Astrocyte (in vitro differentiated cells and primary cell): ENCODE results near the gene UQCC5. TPM values are rescaled to one million over a fixed set of nuclear protein-coding genes. Genes with fewer than 3 reads are reported as not detected.
A peak's percentile ranks its signal among the peaks of the same experiment; 100 is the strongest.

Experiments used
- DNase-seq: peaks from one replicate; pipeline ENCODE4 v3.0.0-alpha.2; 2010; ENCODE audit warnings: low read depth
- FAIRE-seq: peaks from 2 replicates; lab custom pipeline; 2011; peaks lifted over from hg19 to GRCh38; lab: Jason Lieb, UNC
- H2AFZ ChIP-seq: 2 replicates; pipeline ENCODE4 v1.6.0; 2012; ENCODE audit warnings: low read depth, low read length, inconsistent platforms
- H3K27ac ChIP-seq: 2 replicates; pipeline ENCODE4 v1.5.1; 2011; ENCODE audit warnings: low read depth, low read length, inconsistent platforms
- H3K27me3 ChIP-seq: 2 replicates; pipeline ENCODE4 v1.6.0; 2011; ENCODE audit warnings: low read length, inconsistent platforms; ENCODE audit not compliant: insufficient read depth
- H3K36me3 ChIP-seq: 2 replicates; pipeline ENCODE4 v1.5.1; 2011; ENCODE audit warnings: low read length, inconsistent platforms; ENCODE audit not compliant: insufficient read depth
- H3K4me1 ChIP-seq: 2 replicates; pipeline ENCODE4 v1.5.1; 2011; ENCODE audit warnings: low read length, inconsistent platforms; ENCODE audit not compliant: insufficient read depth
- H3K4me2 ChIP-seq: 2 replicates; pipeline ENCODE4 v1.6.0; 2012; ENCODE audit warnings: low read length, inconsistent platforms
- H3K4me3 ChIP-seq: 2 replicates; pipeline ENCODE4 v1.5.1; 2011; ENCODE audit warnings: low read depth, mild to moderate bottlenecking, low read length, inconsistent platforms; ENCODE audit not compliant: insufficient read depth
- H3K79me2 ChIP-seq: 2 replicates; pipeline ENCODE4 v1.6.0; 2012; ENCODE audit warnings: mild to moderate bottlenecking, low read length, inconsistent platforms; ENCODE audit not compliant: insufficient read depth
- H3K9ac ChIP-seq: 2 replicates; pipeline ENCODE4 v1.6.0; 2012; ENCODE audit warnings: mild to moderate bottlenecking, low read length, inconsistent platforms
- H3K9me3 ChIP-seq: 2 replicates; pipeline ENCODE4 v1.5.1; 2012; ENCODE audit warnings: low read depth, mild to moderate bottlenecking, low read length, inconsistent platforms; ENCODE audit not compliant: insufficient read depth
- H4K20me1 ChIP-seq: 2 replicates; pipeline ENCODE4 v1.6.0; 2012; ENCODE audit warnings: low read length, inconsistent platforms; ENCODE audit not compliant: insufficient read depth
- H3K27ac Mint-ChIP-seq: one replicate; pipeline ENCODE4 v1.8.0; 2021; ENCODE audit warnings: mild to moderate bottlenecking, mixed read lengths; ENCODE audit not compliant: unreplicated experiment
- H3K27me3 Mint-ChIP-seq: one replicate; pipeline ENCODE4 v1.8.0; 2021; ENCODE audit warnings: low read depth, mixed read lengths; ENCODE audit not compliant: unreplicated experiment
- H3K36me3 Mint-ChIP-seq: one replicate; pipeline ENCODE4 v1.8.0; 2021; ENCODE audit warnings: low read depth, mixed read lengths; ENCODE audit not compliant: unreplicated experiment
- H3K4me1 Mint-ChIP-seq: one replicate; pipeline ENCODE4 v1.8.0; 2021; ENCODE audit warnings: low read depth, mixed read lengths; ENCODE audit not compliant: unreplicated experiment
- H3K4me3 Mint-ChIP-seq: one replicate; pipeline ENCODE4 v1.8.0; 2021; ENCODE audit warnings: mild to moderate bottlenecking, moderate library complexity, mixed read lengths; ENCODE audit not compliant: unreplicated experiment
- H3K9me3 Mint-ChIP-seq: one replicate; pipeline ENCODE4 v1.8.0; 2021; ENCODE audit warnings: mild to moderate bottlenecking, mixed read lengths; ENCODE audit not compliant: unreplicated experiment
- EZH2 ChIP-seq: IDR thresholded peaks from 2 replicates; pipeline ENCODE4 v1.6.1; 2012; ENCODE audit warnings: mild to moderate bottlenecking, low read length, inconsistent platforms; ENCODE audit not compliant: insufficient read depth
- total RNA-seq: library from RNA; stranded (reverse); gene quantifications from 2 replicates; pipeline ENCODE4 v1.2.1, GENCODE V29; 2021
- TF ChIP-seq, protein P1 (sequence below): IDR thresholded peaks from 2 replicates; pipeline ENCODE4 v1.5.1; 2011; ENCODE audit warnings: low read depth, mild to moderate bottlenecking, inconsistent platforms, low read length, moderate library complexity; ENCODE audit not compliant: insufficient read depth

The UQCC5 gene
- total RNA-seq, 1 donor from 2014 or later: 22.9 TPM

DNA sequence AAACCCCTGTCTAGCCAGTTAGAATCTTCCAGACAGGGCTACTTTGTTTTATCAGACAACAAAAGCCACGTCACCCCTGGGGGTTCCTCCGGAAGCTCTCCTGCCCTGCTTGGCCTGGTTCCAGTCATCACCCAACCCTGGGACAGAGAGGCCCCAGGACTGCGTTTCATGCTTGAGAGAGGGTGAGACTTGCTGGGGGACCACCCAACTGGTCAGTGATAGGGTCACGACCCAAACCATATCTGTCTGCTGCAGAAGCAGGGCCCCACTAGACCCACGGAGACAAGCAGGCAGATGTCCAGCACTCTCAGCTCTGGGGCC is 3.9 kb upstream of the UQCC5 start:
- TF ChIP-seq, protein P1, sequence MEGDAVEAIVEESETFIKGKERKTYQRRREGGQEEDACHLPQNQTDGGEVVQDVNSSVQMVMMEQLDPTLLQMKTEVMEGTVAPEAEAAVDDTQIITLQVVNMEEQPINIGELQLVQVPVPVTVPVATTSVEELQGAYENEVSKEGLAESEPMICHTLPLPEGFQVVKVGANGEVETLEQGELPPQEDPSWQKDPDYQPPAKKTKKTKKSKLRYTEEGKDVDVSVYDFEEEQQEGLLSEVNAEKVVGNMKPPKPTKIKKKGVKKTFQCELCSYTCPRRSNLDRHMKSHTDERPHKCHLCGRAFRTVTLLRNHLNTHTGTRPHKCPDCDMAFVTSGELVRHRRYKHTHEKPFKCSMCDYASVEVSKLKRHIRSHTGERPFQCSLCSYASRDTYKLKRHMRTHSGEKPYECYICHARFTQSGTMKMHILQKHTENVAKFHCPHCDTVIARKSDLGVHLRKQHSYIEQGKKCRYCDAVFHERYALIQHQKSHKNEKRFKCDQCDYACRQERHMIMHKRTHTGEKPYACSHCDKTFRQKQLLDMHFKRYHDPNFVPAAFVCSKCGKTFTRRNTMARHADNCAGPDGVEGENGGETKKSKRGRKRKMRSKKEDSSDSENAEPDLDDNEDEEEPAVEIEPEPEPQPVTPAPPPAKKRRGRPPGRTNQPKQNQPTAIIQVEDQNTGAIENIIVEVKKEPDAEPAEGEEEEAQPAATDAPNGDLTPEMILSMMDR: no peak
- no peak for TF ChIP-seq EZH2
- H3K4me1 ChIP-seq: peaks cover 49% of the 10 kb centered on the region
- H3K9ac ChIP-seq: peak overlapping the region; percentile 82
- FAIRE-seq (no peak), DNase-seq (peak; percentile 45)
- H3K36me3 ChIP-seq: peaks cover 14% of the 10 kb centered on the region
- Mint-ChIP-seq H3K36me3 (peaks cover 10% of the 10 kb centered on the region), H3K4me1 (peaks cover 10% of the 10 kb centered on the region), H3K4me3 (peak overlapping the region; percentile 88), H3K27me3 (no peaks in the 10 kb centered on the region), H3K9me3 (no peaks in the 10 kb centered on the region), H3K27ac (peak overlapping the region; percentile 66)
- no peaks in the 10 kb centered on the region for H3K27me3 ChIP-seq
- no peak overlapping the region for H2AFZ ChIP-seq
- no peaks in the 10 kb centered on the region for H3K9me3 ChIP-seq
- H3K27ac ChIP-seq: peak overlapping the region; percentile 70
- H3K4me2 ChIP-seq: peak overlapping the region; percentile 92
- peaks cover 53% of the 10 kb centered on the region for H4K20me1 ChIP-seq
- peaks cover 72% of the 10 kb centered on the region for H3K79me2 ChIP-seq
- H3K4me3 ChIP-seq: peak overlapping the region; percentile 68

DNA sequence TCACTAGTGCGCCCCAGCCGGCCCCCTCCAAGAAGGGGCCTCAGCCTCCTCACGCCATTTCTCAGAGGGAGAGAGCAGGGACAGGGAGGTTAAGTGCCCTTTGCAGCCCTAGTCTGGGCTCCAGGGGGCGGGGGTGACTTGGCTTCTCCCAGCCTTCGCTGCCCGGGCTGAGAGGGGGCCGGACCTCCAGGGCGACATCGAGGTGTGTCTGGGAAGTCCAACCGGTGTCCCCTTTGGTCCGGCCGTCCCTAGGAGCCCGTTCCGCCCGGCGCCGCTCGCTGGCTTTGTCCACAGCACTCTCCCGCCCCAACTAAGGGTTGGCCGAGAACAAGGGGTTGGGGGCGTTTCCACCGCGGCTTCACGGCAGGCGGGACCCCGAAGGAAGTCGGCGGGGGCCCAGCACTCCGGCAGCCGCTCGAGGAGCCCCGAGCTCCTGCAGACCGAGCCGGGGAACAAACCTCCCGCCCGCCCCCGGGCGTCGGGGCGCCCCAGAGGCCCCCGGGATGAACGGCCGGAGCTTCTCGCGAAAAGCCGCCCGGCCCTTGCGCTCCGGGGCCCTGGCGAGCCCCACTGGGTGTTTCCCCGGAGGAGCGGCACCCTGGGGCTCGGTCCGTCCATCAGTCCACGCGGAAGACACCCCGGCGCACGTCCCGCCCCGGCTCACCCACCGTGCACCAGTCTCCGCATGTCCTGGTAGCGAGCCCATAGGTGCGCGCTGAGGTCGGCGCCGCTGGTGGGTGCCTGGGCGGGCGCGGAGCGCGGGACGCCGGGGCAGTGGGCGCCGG is 3.4 kb upstream of the UQCC5 start:
- Histone ChIP-seq H3K27ac (peak overlapping the region; percentile 70), H3K9ac (peak overlapping the region; percentile 82)
- no peak for FAIRE-seq

More for the DNA sequence above, 3.4 kb upstream of the UQCC5 start:
- no peak for DNase-seq
- peaks cover 74% of the 10 kb centered on the region for H3K79me2 ChIP-seq
- H3K4me3 Mint-ChIP-seq: peak overlapping the region; percentile 88
- H3K9me3 Mint-ChIP-seq: no peaks in the 10 kb centered on the region
- TF ChIP-seq, protein P1: no peak
- TF ChIP-seq EZH2: no peak
- no peaks in the 10 kb centered on the region for H3K27me3 Mint-ChIP-seq
- peaks cover 15% of the 10 kb centered on the region for H3K4me1 Mint-ChIP-seq
- H3K9me3 ChIP-seq: no peaks in the 10 kb centered on the region
- H3K4me1 ChIP-seq: peaks cover 55% of the 10 kb centered on the region
- H3K27ac Mint-ChIP-seq: peak overlapping the region; percentile 66
- H3K27me3 ChIP-seq: no peaks in the 10 kb centered on the region
- H3K4me3 ChIP-seq: peak overlapping the region; percentile 68
- peaks cover 9% of the 10 kb centered on the region for H3K36me3 Mint-ChIP-seq
- H3K36me3 ChIP-seq: peaks cover 8% of the 10 kb centered on the region
- H2AFZ ChIP-seq: no peak overlapping the region
- peaks cover 53% of the 10 kb centered on the region for H4K20me1 ChIP-seq
- peak overlapping the region; percentile 92 for H3K4me2 ChIP-seq
